ENCODE data around the gene STAP2.

The STAP2 gene

DNA sequence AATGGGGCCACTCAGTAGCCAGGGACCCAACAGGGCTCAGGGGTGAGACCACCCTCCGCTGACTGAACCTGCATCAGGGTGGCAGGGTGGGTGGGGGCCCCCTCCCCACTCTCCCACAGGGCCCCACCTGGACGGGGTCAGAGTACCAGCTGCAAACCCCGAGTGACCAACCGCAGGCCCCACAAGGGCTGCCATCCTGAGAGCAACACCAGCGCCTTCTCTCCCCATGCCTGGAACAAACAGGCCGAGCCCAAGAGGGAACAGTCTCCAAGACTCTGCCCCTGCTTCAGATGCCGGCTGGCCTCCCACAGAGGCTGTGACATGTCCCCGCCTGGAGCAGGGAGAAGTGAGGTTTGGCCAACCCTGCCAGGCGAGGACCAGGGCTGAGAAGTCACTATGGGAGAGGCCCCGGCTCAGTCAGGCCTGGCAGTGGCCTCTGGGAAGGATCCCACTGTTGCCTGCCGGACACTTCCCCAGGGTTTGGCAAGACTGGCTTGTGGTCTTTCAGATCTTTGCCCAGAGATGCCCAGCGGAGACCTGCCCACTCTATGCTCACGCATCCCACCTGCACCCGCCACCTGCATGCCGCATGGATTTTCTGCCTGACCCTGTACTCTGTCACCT lies 31.9 kb upstream of the STAP2 start:
- DNase-seq (ENCODE audit: low read depth) = no peak

GRCh38 chr19:4369888-4370260 lies 31.2 kb upstream of the STAP2 start:
- peak; percentile 60 for DNase-seq (ENCODE audit: low read depth)

DNA sequence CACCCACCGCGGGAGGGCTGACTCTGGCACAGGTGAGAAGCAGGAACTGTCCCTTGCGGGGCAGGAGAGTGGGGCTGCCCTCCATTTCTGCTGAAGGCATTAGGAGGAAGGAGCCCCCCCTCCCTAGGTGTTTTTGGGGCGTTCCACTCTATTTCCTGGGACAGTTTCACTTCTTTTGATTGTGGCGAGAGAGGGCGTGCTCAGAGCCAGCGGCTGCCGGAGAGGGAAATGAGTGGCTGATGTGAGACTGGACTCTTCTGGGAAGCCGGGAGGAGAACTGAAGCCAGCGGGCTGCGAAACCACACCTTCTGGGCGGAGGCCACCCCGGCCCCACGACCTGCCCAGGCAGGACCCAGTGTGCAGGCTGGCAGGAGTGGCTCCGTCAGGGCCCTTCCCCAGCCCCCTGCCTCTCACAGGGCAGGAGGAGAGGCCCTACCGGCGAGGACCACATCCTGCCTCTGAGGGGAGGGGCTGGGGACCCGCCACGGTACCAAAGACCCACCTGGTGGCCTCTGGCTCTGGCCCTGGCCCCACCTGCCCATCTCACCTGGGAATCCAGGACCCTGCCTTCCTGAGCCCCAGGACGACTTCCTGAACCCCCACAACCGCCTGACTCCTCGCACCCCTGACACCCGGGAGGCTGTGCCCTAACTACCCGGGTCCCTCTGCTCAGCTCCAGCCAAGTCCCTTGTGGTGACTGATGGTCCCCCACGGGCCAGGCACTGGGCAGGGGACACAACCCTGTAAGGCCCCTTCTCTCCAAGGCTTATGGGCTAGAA lies 30.7 kb upstream of the STAP2 start:
- DNase-seq (ENCODE audit: low read depth) = peak; percentile 39

- no peak for DNase-seq (ENCODE audit: low read depth)
Measured at GRCh38 chr19:4368128-4368820, 29.6 kb upstream of the STAP2 start.

DNA sequence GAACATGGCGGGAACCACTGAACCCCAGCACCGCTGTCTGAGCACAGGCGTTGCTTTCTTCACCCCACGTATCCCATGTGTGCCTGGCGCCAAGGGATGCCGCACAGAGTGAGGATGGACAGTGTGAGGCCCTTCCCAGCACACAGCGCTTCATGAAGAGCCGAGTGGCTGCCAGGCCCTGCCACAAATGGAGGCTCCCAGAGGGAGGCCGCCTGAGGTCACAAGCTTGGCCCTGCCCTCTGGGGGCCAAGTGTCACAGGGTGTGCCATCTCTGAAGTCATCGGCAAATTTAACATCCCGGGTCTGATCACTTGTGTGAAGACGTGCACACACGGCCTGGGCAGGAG lies 29.1 kb upstream of the STAP2 start:
- no peak for DNase-seq (ENCODE audit: low read depth)

- no peak for DNase-seq (ENCODE audit: low read depth)
Measured at GRCh38 chr19:4367336-4367723, 28.7 kb upstream of the STAP2 start.

GRCh38 chr19:4366666-4367335 lies 28.2 kb upstream of the STAP2 start:
- no peak for DNase-seq (ENCODE audit: low read depth)

GRCh38 chr19:4365791-4366665 lies 27.4 kb upstream of the STAP2 start:
- no peak for DNase-seq (ENCODE audit: low read depth)

DNA sequence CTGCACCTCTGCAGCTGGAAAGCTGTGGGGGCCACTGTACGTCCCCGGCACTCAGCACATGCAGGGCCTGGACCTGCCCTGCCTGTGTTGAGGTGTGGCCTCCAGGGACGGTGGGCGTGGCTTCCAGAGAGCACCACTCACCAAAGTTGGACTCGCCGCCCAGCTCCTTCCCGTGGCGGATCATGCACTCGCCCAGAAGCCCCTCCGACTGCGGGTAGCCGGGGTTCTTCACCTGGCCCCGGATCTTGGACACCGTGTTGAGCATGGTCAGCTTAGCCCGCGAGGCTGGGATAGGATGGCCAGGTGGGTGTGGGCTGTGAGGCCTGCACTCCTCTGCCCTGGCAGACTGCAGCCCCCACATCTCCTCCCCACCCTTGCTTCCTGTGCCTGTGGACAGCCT lies 26.7 kb upstream of the STAP2 start:
- DNase-seq (ENCODE audit: low read depth) = no peak

DNA sequence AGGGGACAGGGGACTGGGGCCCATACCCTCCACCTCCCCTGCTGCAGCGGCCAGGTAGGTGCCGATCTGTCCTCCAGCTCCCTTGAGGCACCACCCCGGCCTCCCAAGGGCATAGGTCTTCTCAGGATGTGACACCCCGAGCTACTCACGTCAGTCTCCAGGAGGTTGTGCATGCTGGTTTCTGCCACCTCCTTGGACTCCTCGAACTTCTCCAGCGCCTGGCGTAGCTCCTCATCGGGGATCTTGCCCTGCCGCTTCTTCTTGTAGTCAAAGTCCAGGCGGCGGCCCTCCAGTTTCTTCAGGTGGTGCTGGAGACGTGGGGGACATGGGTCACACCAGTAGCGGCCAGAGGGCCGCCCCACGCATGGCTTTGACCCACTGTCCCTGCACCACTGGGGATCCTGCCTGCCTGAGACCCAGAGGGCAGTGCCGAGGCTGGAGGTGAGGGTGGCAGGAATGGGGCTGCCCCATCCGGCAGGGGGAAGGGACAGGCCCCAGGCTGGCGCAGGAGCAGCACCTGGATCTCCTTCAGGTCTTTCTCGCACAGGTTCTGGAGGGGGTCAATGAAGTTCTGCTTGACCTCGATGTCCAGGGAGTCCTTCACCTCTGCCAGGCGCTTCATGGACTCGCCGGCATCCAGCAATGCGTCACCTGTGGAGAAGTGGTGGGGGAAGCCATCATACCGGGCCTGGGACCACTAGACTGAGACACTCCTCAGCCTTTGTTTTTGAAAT lies 25.1 kb upstream of the STAP2 start:
- DNase-seq (ENCODE audit: low read depth) = no peak

- DNase-seq (ENCODE audit: low read depth) = no peak
Measured at GRCh38 chr19:4362831-4363545, 24.4 kb upstream of the STAP2 start.

DNA sequence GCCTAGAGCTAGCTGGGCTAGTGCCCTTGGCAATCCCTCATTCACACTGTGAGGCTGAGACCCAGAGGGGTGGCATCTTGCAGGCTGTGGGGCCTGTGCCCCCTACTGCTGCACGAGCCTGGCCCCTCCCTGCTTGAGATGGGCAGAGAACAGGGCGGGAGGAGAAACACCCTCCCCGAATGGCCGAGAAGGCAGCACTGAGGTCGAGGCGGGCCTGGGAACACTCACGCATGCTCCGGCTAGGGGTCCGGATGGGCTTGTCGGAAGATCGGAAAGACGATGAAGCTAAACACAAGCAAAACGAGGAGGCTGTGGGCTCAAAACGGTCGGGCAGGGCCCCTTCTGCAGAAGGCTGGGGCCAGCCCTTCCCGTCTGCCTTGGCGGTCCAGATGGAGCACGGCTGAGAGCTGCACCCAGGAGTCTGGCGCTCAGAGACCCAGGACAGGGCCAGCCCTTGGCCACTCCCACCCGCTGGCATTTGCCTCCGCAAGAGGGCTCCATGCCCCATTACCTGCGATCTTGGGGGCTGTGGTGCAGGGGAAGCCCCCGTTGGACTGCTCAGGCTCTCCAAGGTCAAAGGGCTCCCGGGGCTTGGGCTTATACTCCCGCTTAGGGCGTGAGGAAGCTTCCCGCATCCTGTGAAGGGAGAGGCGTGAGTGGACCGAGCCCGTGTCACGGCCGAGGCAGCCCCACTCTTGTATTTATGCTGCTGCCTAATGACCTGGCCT lies 23.6 kb upstream of the STAP2 start:
- DNase-seq (ENCODE audit: low read depth) = no peak

- DNase-seq (ENCODE audit: low read depth) = no peak
Measured at GRCh38 chr19:4361152-4362046, 22.8 kb upstream of the STAP2 start.

DNA sequence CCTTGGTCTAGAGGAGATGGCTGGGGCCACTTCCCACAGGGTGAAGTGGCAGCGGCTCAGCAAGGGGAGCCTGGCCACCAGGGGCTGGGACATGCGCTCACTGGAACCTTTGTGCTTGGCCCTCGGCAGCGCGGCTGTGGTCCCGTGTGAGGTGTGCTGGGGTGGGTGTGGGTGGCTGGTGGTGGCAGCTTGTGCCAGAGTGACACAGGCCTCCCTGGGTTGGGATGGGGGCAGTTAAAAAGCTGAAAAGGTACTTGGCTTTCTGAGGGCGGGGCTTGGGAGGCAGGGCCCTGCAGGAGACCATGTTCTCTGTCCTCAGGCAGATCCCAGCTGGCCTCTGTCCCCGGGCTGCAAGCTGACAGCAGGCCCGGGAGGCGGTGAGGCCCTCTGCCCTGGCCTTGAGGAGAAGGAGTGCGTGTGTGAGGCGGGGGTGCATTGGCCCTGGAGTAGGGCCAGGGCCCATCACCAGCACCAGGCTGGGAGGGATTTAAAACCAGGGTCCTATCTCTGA lies 22.1 kb upstream of the STAP2 start:
- DNase-seq (ENCODE audit: low read depth) = no peak

- no peak for DNase-seq (ENCODE audit: low read depth)
Measured at GRCh38 chr19:4360081-4360569, 21.5 kb upstream of the STAP2 start.

DNA sequence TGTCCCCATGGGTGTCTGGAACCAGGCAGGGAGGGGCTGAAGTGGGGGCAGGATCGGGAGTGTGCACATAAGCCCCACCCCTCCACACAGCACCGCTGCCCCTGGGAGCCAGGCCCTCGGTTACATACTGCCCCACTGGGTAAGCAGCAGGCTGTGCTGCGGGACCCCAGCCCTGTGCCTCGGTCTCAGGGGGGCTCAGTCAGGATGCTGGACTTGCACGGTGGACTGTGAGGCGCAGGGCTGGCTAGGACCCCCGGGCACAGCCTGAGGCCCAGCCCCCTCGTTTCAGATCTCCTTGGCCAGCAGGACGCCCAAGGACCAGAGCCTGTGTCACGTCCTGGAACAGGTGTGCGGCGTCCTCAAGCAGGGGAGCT lies 21.0 kb upstream of the STAP2 start:
- DNase-seq (ENCODE audit: low read depth) = no peak

DNA sequence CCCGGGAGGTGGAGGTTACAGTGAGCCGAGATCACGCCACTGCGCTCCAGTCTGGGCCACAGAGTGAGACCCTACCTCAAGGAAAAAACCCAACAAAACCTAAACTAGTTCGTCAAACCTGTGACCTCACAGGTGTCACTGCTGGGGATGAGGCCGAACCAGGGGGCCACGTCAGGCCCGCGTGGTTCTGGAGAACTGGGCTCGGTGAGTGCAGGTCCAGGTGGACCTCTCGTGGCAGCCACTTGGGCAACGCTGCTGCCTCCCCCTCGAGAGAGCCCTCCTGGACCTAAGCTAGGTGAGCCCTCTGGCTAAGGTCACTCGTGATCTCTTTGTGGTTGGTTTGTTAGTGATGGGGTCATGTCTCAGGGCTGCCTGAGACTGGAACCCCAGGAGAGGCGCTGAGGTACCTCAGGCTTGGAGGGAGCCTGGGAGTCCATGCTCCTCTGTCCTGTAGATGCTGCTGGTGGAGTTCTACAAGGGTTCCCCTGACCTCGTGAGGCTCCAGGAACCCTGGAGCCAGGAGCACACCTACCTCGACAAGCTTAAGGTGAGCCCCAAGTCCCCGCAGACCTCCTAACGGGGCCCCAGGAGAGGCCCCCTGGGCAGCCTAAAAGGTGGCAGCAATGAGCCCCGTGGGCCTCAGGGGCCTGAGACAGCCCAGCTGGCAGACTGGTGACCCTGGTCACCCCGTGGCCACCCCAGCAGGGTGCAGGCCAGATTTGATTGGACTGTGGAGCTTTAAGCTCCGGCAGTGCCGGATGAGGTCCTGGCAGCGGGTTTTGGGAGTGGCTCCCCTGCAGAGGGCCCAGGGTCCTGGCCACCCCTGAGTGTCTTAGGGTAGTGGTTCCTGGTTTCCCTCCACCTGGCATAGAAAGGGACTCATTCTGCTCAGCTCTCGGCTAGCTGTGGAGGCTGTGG lies 20.3 kb upstream of the STAP2 start:
- no peak for DNase-seq (ENCODE audit: low read depth)
